Cardiac fibroblast (primary cell): ENCODE data around the gene MAZ.
"Not testable (repeated sequence)": the region's sequence is repeated elsewhere in the genome, so short reads cannot be mapped to it uniquely, and the experiment has no call there.

Source experiments
- DNase-seq, 2 donors: peaks; one replicate each; pipeline versions ENCODE4 v3.0.0 to v3.0.0-alpha.2; 2010; ENCODE audit warnings: low read depth in 2 of 2
- H3K4me3 ChIP-seq, 2 donors: replicated peaks in 1 of 2; 1 replicate in 1 of 2; 2 replicates in 1 of 2; pipeline ENCODE4 v1.5.1; 2011; ENCODE audit warnings: low read depth in 2 of 2, low read length in 2 of 2, mild to moderate bottlenecking in 2 of 2, moderate library complexity in 1 of 2
- CTCF ChIP-seq: IDR thresholded peaks from one replicate; pipeline ENCODE4 v1.5.1; 2011; ENCODE audit warnings: low read depth, mild to moderate bottlenecking, low read length, inconsistent platforms

Gene MAZ

GRCh38 chr16:29806099-29806579 lies at the start of gene MAZ:
Gene MAZ, plus strand, starts transcription at chr16:29806529. Its CDS starts 173 bp downstream, at chr16:29806702.
- peak within 1 kb of the TSS; percentile 82 to 96 for H3K4me3 ChIP-seq
- no peak for TF ChIP-seq CTCF
- peak in 1 of 2 donors; percentile 93 for DNase-seq

- TF ChIP-seq CTCF: no peak
- DNase-seq: peak in 1 of 2 donors; percentile 36
- H3K4me3 ChIP-seq: no peak overlapping the region
These were observed 49.7 kb upstream of the MAZ start for GRCh38 chr16:29756654-29757053.

DNA sequence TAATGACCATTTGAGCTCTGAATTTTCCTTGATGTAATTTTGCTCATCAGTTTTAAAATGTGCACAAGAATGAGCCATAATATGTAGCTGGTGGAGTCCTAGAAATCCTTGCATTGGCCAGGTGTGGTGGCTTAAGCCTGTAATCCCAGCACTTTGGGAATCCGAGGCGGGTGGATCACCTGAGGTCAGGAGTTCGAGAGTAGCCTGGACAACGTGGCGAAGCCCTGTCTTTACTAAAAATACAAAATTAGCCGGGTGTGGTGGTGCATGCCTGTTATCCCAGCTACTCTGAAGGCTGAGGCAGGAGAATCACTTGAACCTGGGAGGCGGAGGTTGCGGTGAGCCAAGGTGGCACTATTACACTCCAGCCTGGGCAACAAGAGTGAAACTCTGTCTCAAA lies 49.2 kb upstream of the MAZ start:
- DNase-seq, H3K4me3 ChIP-seq: not testable (repeated sequence)

DNA sequence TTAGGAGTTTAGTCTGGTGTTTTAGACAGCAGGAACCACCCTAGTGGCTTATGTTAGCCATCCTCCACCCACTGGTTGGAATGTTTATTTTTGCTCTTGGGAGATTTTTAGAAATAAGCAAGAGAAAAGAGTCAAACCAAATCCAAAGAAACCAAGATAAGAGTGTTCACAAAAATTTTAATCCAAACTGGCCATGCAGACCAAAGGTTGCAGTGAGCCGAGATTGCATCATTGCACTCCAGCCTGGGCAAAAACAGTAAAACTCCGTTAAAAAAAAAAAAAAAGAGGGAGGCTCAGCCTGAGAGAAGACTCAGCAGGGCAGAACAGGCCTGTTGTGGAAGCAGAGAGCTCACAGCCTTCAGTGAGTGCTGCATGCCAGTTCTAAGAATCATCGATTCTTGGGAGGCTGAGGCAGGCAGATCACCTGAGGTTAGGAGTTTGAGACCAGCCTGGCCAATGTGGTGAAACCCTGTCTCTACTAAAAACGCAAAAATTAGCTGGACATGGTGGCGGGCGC lies 48.3 kb upstream of the MAZ start:
- no peak overlapping the region for H3K4me3 ChIP-seq
- TF ChIP-seq CTCF: no peak
- peak; percentile 51 to 88 for DNase-seq

DNA sequence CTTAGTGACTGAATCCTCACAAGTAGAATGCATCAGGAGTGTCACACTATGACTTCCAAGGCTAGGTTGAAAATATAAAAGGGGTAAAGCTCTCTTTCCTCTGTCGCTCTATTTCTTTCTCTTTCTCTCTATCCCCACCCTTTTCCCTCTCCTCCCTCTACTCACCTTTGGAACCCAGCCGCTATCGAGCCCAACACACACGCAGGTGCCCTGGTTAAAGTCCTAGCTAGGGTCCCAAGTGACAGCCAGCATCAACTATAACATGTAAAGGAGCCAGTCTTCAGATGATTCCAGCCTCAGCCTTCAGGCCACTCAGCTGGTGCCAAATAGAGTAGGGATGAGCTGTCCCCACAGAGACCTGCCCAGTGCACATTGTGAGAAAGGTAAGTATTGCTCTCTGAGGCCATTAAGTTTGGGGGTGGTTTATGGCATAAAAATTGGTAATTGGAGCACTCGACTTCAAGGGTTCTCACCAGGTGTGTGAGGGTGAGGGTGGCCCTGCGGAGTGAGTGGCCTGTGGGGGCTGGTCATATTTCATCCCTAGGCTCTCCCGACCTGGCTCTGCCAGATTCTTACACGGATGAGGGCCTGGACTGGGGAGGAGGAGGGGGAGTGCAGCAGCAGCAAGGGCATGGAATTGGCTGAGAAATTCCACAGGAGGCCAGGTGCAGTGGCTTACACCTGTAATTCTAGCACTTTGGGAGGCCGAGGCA lies 45.6 kb upstream of the MAZ start:
- TF ChIP-seq CTCF: no peak
- H3K4me3 ChIP-seq: no peak overlapping the region
- DNase-seq: no peak

DNA sequence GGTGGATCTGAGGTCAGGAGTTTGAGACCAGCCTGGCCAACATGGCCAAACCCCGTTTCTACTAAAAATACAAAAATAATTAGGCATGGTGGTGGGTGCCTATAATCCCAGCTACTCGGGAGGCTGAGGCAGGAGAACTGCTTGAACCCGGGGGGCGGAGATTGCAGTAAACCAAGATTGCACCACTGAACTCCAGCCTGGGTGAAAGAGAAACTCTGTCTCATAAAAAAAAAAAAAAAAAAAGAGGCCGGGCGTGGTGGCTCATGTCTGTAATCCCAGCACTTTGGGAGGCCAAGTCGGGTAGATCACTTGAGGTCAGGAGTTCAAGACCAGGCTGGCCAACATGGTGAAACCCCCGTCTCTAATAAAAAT lies 45.1 kb upstream of the MAZ start:
- not testable (repeated sequence) for H3K4me3 ChIP-seq, DNase-seq

DNA sequence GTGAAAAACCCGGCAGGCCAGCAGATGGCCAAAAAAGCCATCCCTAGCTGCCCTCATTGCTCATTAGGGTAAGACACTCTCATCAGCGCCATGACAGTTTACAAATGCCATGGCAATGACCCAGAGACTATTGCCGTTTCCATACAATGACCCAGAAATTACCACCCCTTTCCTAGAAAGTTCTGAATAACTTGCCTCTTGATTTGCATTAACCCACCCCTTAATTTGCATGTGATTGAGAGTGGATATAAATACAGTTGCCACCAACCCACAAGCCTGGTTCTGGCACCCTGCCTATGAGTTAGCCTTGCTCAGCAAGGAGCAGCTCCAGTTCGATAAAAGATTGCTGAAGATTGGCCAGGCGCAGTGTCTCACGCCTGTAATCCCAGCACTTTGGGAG lies 44.4 kb upstream of the MAZ start:
- no peak for DNase-seq
- TF ChIP-seq CTCF: no peak

GRCh38 chr16:29763326-29763725 lies 43.0 kb upstream of the MAZ start:
- H3K4me3 ChIP-seq: no peak overlapping the region
- TF ChIP-seq CTCF: no peak
- DNase-seq: no peak

More for the DNA sequence above, 44.4 kb upstream of the MAZ start:
- H3K4me3 ChIP-seq: no peak overlapping the region
